Trophoblast cell (in vitro differentiated cells and primary cell): Measurements from ENCODE around the gene SLX4IP.

Experiments used
- DNase-seq, 2 donors: peaks; one replicate each; pipeline ENCODE4 v3.0.0-alpha.2; 2016
- H2AFZ ChIP-seq: 2 replicates; pipeline ENCODE4 v1.6.1; 2013; ENCODE audit warnings: low read length, moderate library complexity, mild to moderate bottlenecking; ENCODE audit not compliant: insufficient read depth, poor library complexity
- H2AK5ac ChIP-seq: 2 replicates; pipeline ENCODE4 v1.6.1; 2013; ENCODE audit warnings: mild to moderate bottlenecking, low read length
- H2BK120ac ChIP-seq: 2 replicates; pipeline ENCODE4 v1.6.1; 2013; ENCODE audit warnings: low read length, mild to moderate bottlenecking, moderate library complexity; ENCODE audit not compliant: insufficient read depth, poor library complexity
- H2BK12ac ChIP-seq: 2 replicates; pipeline ENCODE4 v1.6.1; 2013; ENCODE audit warnings: mild to moderate bottlenecking, low read length, moderate library complexity
- H2BK5ac ChIP-seq: 2 replicates; pipeline ENCODE4 v1.6.1; 2013; ENCODE audit warnings: low read length, low read depth, moderate library complexity, mild to moderate bottlenecking; ENCODE audit not compliant: poor library complexity
- H3K14ac ChIP-seq: 2 replicates; pipeline ENCODE4 v1.6.1; 2013; ENCODE audit warnings: mild to moderate bottlenecking, low read length
- H3K18ac ChIP-seq: 2 replicates; pipeline ENCODE4 v1.6.1; 2013; ENCODE audit warnings: mild to moderate bottlenecking, low read length
- H3K23ac ChIP-seq: 2 replicates; pipeline ENCODE4 v1.6.1; 2013; ENCODE audit warnings: low read length
- H3K27ac ChIP-seq: 2 replicates; pipeline ENCODE4 v1.5.1; 2013; ENCODE audit warnings: low read depth, mild to moderate bottlenecking, inconsistent platforms, low read length, moderate library complexity
- H3K27me3 ChIP-seq: 2 replicates; pipeline ENCODE4 v1.6.1; 2013; ENCODE audit warnings: inconsistent platforms, mild to moderate bottlenecking, low read length, moderate library complexity; ENCODE audit not compliant: insufficient read depth
- H3K36me3 ChIP-seq, 2 experiments: 1 replicate in 1 of 2; 2 replicates in 1 of 2; pipeline ENCODE4 v1.6.1; 2013; ENCODE audit warnings: low read length in 2 of 2, mild to moderate bottlenecking in 2 of 2, moderate library complexity in 1 of 2; ENCODE audit not compliant: insufficient read depth in 2 of 2, control insufficient read depth in 1 of 2
- H3K4ac ChIP-seq: 2 replicates; pipeline ENCODE4 v1.6.1; 2013; ENCODE audit warnings: low read depth, mild to moderate bottlenecking, low read length, moderate library complexity
- H3K4me1 ChIP-seq, 2 experiments: 1 replicate in 1 of 2; 2 replicates in 1 of 2; pipeline ENCODE4 v1.6.1; 2013; ENCODE audit warnings: low read length in 2 of 2, mild to moderate bottlenecking in 2 of 2, moderate library complexity in 1 of 2; ENCODE audit not compliant: insufficient read depth in 2 of 2, control insufficient read depth in 1 of 2
- H3K4me2 ChIP-seq: 2 replicates; pipeline ENCODE4 v1.6.1; 2013; ENCODE audit warnings: inconsistent platforms, mild to moderate bottlenecking, low read length, moderate library complexity
- H3K4me3 ChIP-seq: 2 replicates; pipeline ENCODE4 v1.5.1; 2013; ENCODE audit warnings: mild to moderate bottlenecking, low read depth, low read length, inconsistent platforms
- H3K79me1 ChIP-seq: one replicate; pipeline ENCODE4 v1.6.1; 2013; ENCODE audit warnings: low read length
- H3K79me2 ChIP-seq: 2 replicates; pipeline ENCODE4 v1.6.1; 2013; ENCODE audit warnings: low read length, mild to moderate bottlenecking; ENCODE audit not compliant: control insufficient read depth, insufficient read depth, poor library complexity
- H3K9ac ChIP-seq: 2 replicates; pipeline ENCODE4 v1.6.1; 2013; ENCODE audit warnings: mild to moderate bottlenecking, low read length
- H3K9me3 ChIP-seq: 2 replicates; pipeline ENCODE4 v1.6.1; 2013; ENCODE audit warnings: low read depth, mild to moderate bottlenecking, control low read depth, inconsistent platforms, low read length; ENCODE audit not compliant: insufficient read depth
- H4K12ac ChIP-seq: 2 replicates; pipeline ENCODE4 v1.6.1; 2013; ENCODE audit warnings: low read depth, mild to moderate bottlenecking, low read length, moderate library complexity
- H4K8ac ChIP-seq: 2 replicates; pipeline ENCODE4 v1.6.1; 2013; ENCODE audit warnings: low read depth, mild to moderate bottlenecking, low read length, moderate library complexity
- H4K91ac ChIP-seq: one replicate; pipeline ENCODE4 v1.6.1; 2013; ENCODE audit warnings: low read depth, mild to moderate bottlenecking, low read length, moderate library complexity
- WGBS: extraction: QIAGEN DNeasy Blood & Tissue Kit; methylation state at CpG from one replicate; pipeline ENCODE4 v1.1.7; 2013; ENCODE audit warnings: missing lambda C conversion rate; ENCODE audit not compliant: insufficient read length, insufficient coverage; ENCODE audit errors: extremely low coverage; 5-methylcytosine and 5-hydroxymethylcytosine counted together

SLX4IP gene

GRCh38 chr20:10597637-10598036, 162.5 kb downstream of the SLX4IP start:
- no peak overlapping the region for H2BK120ac ChIP-seq
- H2BK12ac ChIP-seq: no peak overlapping the region
- no peak overlapping the region for H2AFZ ChIP-seq
- H3K9me3 ChIP-seq: no peaks in the 10 kb centered on the region
- H3K18ac ChIP-seq: no peak overlapping the region
- WGBS: no CpG with 5 or more reads among the region's 1 CpG
- DNase-seq: peak in 1 of 2 donors; percentile 28
- no peak overlapping the region for H3K4me3 ChIP-seq
- no peaks in the 10 kb centered on the region for H3K27me3 ChIP-seq
- no peak overlapping the region for H3K23ac ChIP-seq
- no peak overlapping the region for H3K4ac ChIP-seq
- no peak overlapping the region for H2AK5ac ChIP-seq
- no peak overlapping the region for H4K12ac ChIP-seq
- H3K79me1 ChIP-seq: no peaks in the 10 kb centered on the region
- H3K36me3 ChIP-seq: no peaks in the 10 kb centered on the region
- no peak overlapping the region for H4K91ac ChIP-seq
- no peak overlapping the region for H2BK5ac ChIP-seq
- H3K4me2 ChIP-seq: no peak overlapping the region
- H4K8ac ChIP-seq: no peak overlapping the region
- no peaks in the 10 kb centered on the region for H3K79me2 ChIP-seq
- no peak overlapping the region for H3K9ac ChIP-seq
- H3K14ac ChIP-seq: no peak overlapping the region
- H3K4me1 ChIP-seq: no peaks in the 10 kb centered on the region
- H3K27ac ChIP-seq: no peak overlapping the region

DNA sequence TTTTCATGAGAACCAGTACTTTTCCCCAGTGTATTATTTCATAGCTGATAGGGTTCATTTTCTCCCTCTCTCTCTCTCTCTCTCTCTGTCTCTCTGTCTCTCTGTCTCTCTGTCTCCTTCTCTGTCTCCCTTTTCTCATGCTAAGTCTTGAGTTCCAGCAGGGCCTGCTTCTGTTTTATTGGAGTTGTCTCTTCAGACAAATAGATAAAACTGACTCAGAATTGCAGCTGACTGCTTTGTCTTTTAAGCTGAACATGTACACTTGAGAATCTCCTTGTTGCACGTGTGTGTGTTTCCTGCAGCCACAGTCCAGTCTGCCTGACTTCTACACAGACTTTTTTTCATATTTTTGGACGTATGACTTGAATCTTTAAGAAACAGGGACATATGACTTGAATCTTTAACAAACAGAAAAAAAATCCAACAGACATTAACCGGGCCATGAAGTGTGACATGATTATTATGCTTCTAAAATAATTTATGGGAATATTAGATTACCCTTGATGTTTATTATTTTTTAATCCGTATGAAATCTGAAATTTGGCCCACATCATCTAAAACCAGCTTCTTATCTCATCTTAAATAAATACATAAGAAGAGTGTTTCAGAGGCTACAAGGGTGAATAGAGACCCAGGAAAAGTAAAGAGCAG, 167.2 kb downstream of the SLX4IP start:
- Histone ChIP-seq H3K9me3 (no peaks in the 10 kb centered on the region), H3K4me1 (peaks cover 1 to 3% of the 10 kb centered on the region in 2 experiments), H4K91ac (no peak overlapping the region), H2AK5ac (no peak overlapping the region), H3K18ac (no peak overlapping the region), H3K4me2 (no peak overlapping the region), H3K4ac (no peak overlapping the region), H2BK12ac (no peak overlapping the region), H3K4me3 (no peak overlapping the region), H4K12ac (no peak overlapping the region), H3K36me3 (no peaks in the 10 kb centered on the region), H3K14ac (no peak overlapping the region), H3K27me3 (no peaks in the 10 kb centered on the region), H3K9ac (no peak overlapping the region), H3K23ac (no peak overlapping the region), H3K79me1 (no peaks in the 10 kb centered on the region), H2BK120ac (no peak overlapping the region), H3K79me2 (no peaks in the 10 kb centered on the region), H2AFZ (no peak overlapping the region), H4K8ac (no peak overlapping the region), H3K27ac (no peak overlapping the region), H2BK5ac (no peak overlapping the region)
- DNase-seq: no peak
- no CpG with 5 or more reads among the region's 4 CpGs for WGBS

DNA sequence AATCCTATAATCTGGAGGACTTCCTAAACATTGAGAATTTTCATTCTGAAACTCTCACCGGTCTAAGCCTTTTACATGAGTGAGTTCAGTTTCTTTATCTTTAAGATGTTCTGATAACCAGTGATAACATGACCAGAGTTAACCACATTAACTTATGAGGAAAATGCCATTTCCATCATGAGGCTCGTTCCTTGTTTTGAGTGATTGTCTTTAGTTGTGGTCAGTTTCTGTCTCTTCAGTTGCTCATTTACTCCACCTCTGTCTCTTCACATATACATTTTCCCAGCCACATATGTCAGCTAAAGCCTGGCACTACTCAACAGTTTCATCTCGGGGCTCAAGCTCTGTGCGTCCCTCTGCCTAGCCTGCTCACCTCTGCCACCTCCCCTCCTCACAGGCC, 168.3 kb downstream of the SLX4IP start:
- H3K23ac ChIP-seq: no peak overlapping the region
- H2BK12ac ChIP-seq: no peak overlapping the region
- DNase-seq: no peak

DNA sequence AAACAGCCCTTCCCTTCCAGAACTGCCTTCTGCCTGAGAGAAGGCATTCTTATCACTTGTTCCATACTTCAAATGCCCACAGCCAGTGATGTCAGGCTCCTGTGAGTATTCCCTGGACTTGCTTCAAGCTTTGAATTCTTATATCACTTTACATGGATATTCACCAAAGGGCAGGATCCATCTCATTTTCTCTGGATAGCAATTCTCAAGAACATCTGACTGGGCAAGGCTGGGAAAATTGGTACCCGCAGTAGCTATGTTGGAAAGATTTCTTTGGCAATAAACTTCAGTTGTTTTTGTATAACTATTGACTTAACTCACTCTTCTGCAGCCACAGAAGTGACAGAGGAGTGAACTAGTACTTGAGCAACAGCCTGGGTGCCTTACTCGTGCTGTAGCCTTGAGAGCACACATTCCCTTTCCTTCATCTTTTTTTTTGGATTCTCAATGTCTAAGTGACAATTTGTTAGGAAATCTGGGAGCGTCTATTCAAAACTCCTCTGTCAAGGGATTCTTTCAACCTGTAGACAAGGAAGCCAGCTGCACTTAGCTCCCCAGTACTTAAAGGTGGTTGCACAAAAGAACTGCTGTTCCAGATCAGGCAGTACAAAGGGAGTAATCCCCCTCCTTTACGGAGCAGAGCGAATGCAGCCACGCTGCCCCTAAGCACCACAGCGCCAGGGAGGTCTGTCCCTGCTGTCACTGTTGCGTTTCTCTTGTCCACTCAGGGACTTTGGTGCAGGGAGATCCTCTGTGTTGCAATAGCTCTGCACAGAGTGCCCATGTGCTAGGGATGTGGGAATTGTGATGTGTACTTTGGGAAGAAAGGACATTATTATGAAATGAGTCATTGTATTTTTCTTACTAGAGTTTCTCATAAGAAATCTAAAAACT, 169.1 kb downstream of the SLX4IP start:
- H3K14ac ChIP-seq: no peak overlapping the region
- no peak overlapping the region for H2BK12ac ChIP-seq
- WGBS: no CpG with 5 or more reads among the region's 8 CpGs
- H2AK5ac ChIP-seq: no peak overlapping the region
- no peak overlapping the region for H3K23ac ChIP-seq
- no peak overlapping the region for H2BK5ac ChIP-seq
- H3K4ac ChIP-seq: no peak overlapping the region
- H3K4me1 ChIP-seq: peaks cover 1 to 3% of the 10 kb centered on the region in 2 experiments
- H3K9me3 ChIP-seq: no peaks in the 10 kb centered on the region
- no peaks in the 10 kb centered on the region for H3K27me3 ChIP-seq
- no peak overlapping the region for H2BK120ac ChIP-seq
- H3K4me3 ChIP-seq: no peak overlapping the region
- H3K36me3 ChIP-seq: no peaks in the 10 kb centered on the region
- no peak overlapping the region for H3K27ac ChIP-seq
- H4K12ac ChIP-seq: no peak overlapping the region
- H2AFZ ChIP-seq: no peak overlapping the region
- H3K9ac ChIP-seq: no peak overlapping the region
- H3K4me2 ChIP-seq: no peak overlapping the region
- no peaks in the 10 kb centered on the region for H3K79me1 ChIP-seq
- DNase-seq: peak; percentile 15 to 71
- no peak overlapping the region for H4K91ac ChIP-seq
- no peak overlapping the region for H3K18ac ChIP-seq
- H4K8ac ChIP-seq: no peak overlapping the region
- H3K79me2 ChIP-seq: no peaks in the 10 kb centered on the region

More for the DNA sequence above, 168.3 kb downstream of the SLX4IP start:
- no peak overlapping the region for H2BK120ac ChIP-seq
- no peak overlapping the region for H3K4me3 ChIP-seq
- H3K4me2 ChIP-seq: no peak overlapping the region
- H3K27me3 ChIP-seq: no peaks in the 10 kb centered on the region
- no peak overlapping the region for H2AK5ac ChIP-seq
- H3K36me3 ChIP-seq: no peaks in the 10 kb centered on the region
- no peaks in the 10 kb centered on the region for H3K79me1 ChIP-seq
- H4K12ac ChIP-seq: no peak overlapping the region
- H3K79me2 ChIP-seq: no peaks in the 10 kb centered on the region
- no peak overlapping the region for H4K8ac ChIP-seq
- H3K4me1 ChIP-seq: peaks cover 1 to 3% of the 10 kb centered on the region in 2 experiments
- H3K4ac ChIP-seq: no peak overlapping the region
- no CpG with 5 or more reads among the region's 4 CpGs for WGBS
- no peak overlapping the region for H3K18ac ChIP-seq
- H4K91ac ChIP-seq: no peak overlapping the region
- H3K9me3 ChIP-seq: no peaks in the 10 kb centered on the region
- H3K27ac ChIP-seq: no peak overlapping the region
- H2AFZ ChIP-seq: no peak overlapping the region
- no peak overlapping the region for H3K9ac ChIP-seq
- no peak overlapping the region for H3K14ac ChIP-seq
- no peak overlapping the region for H2BK5ac ChIP-seq
